Glutamatergic neuron (in vitro differentiated cells): ENCODE data around the gene MYO15B. TPM values are rescaled to one million over a fixed set of nuclear protein-coding genes. Genes with fewer than 3 reads are reported as not detected.

Experiments
- DNase-seq: peaks from one replicate; pipeline ENCODE4 v3.0.0; 2022
- H3K27ac Mint-ChIP-seq: one replicate; pipeline ENCODE4 v1.8.0; 2020; ENCODE audit warnings: mild to moderate bottlenecking, mixed read lengths, inconsistent platforms; ENCODE audit not compliant: unreplicated experiment
- H3K27me3 Mint-ChIP-seq: one replicate; pipeline ENCODE4 v1.8.0; 2020; ENCODE audit warnings: mild to moderate bottlenecking, moderate library complexity, mixed read lengths, inconsistent platforms; ENCODE audit not compliant: unreplicated experiment
- H3K36me3 Mint-ChIP-seq: one replicate; pipeline ENCODE4 v1.8.0; 2020; ENCODE audit warnings: mild to moderate bottlenecking, mixed read lengths, inconsistent platforms; ENCODE audit not compliant: unreplicated experiment
- H3K4me1 Mint-ChIP-seq: one replicate; pipeline ENCODE4 v1.8.0; 2020; ENCODE audit warnings: mild to moderate bottlenecking, low read depth, mixed read lengths, inconsistent platforms; ENCODE audit not compliant: unreplicated experiment
- H3K4me3 Mint-ChIP-seq: one replicate; pipeline ENCODE4 v1.8.0; 2020; ENCODE audit warnings: mild to moderate bottlenecking, mixed read lengths, inconsistent platforms; ENCODE audit not compliant: unreplicated experiment
- H3K9me3 Mint-ChIP-seq: one replicate; pipeline ENCODE4 v1.8.0; 2020; ENCODE audit warnings: mild to moderate bottlenecking, moderate library complexity, mixed read lengths, inconsistent platforms; ENCODE audit not compliant: unreplicated experiment
- CTCF ChIP-seq: fragments of 200-600 bp; sonication (generic); IDR thresholded peaks from one replicate; pipeline ENCODE4 v1.5.0; 2021; ENCODE audit not compliant: partially characterized antibody, unreplicated experiment
- total RNA-seq: library from RNA; stranded (reverse); fragmentation: NEBNext Ultra II Directional; extraction: Animal tissue kit (Norgen Biotek cat#: 25700); gene quantifications from one replicate; pipeline ENCODE4 v1.2.1, GENCODE V29; 2021; ENCODE audit not compliant: unreplicated experiment

The MYO15B gene
- total RNA-seq, 1 donor from 2014 or later: 82.6 TPM

GRCh38 chr17:75568412-75569255 lies 19.0 kb upstream of the MYO15B start:
- Mint-ChIP-seq H3K9me3 (peaks cover 5% of the 10 kb centered on the region), H3K4me1 (no peaks in the 10 kb centered on the region), H3K27ac (no peak overlapping the region), H3K4me3 (no peak overlapping the region), H3K27me3 (peaks cover 8% of the 10 kb centered on the region), H3K36me3 (no peaks in the 10 kb centered on the region)
- TF ChIP-seq CTCF: no peak
- DNase-seq: no peak

- TF ChIP-seq CTCF: no peak
- Mint-ChIP-seq H3K27ac (no peak overlapping the region), H3K27me3 (peaks cover 8% of the 10 kb centered on the region), H3K36me3 (no peaks in the 10 kb centered on the region), H3K9me3 (peaks cover 5% of the 10 kb centered on the region), H3K4me1 (no peaks in the 10 kb centered on the region), H3K4me3 (no peak overlapping the region)
- DNase-seq: no peak
These were observed 17.4 kb upstream of the MYO15B start for GRCh38 chr17:75570034-75570676.

GRCh38 chr17:75570772-75571171 lies 16.8 kb upstream of the MYO15B start:
- H3K4me3 Mint-ChIP-seq: no peak overlapping the region
- peaks cover 4% of the 10 kb centered on the region for H3K9me3 Mint-ChIP-seq
- H3K27ac Mint-ChIP-seq: no peak overlapping the region
- H3K27me3 Mint-ChIP-seq: peaks cover 10% of the 10 kb centered on the region
- no peaks in the 10 kb centered on the region for H3K4me1 Mint-ChIP-seq
- TF ChIP-seq CTCF: no peak
- DNase-seq: peak; percentile 20
- no peaks in the 10 kb centered on the region for H3K36me3 Mint-ChIP-seq

- DNase-seq: peak; percentile 46
- Mint-ChIP-seq H3K27ac (no peak overlapping the region), H3K4me1 (no peaks in the 10 kb centered on the region), H3K9me3 (peaks cover 2% of the 10 kb centered on the region), H3K4me3 (no peak overlapping the region), H3K27me3 (peaks cover 7% of the 10 kb centered on the region), H3K36me3 (no peaks in the 10 kb centered on the region)
- TF ChIP-seq CTCF: no peak
These were observed 16.3 kb upstream of the MYO15B start for GRCh38 chr17:75571197-75571884.
